Left ventricle myocardium superior (tissue), 1 donor: ENCODE results near the gene BIK. TPM values are rescaled to one million over a fixed set of nuclear protein-coding genes. Genes with fewer than 3 reads are reported as not detected.

Experiments
- ATAC-seq: fragments of 200-7000 bp; cut with Tn5 transposase; one replicate; pipeline ENCODE4 v1.9.1; 2020; ENCODE audit warnings: mild to moderate bottlenecking, moderate library complexity
- DNase-seq: peaks from one replicate; pipeline ENCODE4 v3.0.0-alpha.2; 2020
- intact Hi-C: fragments of 100-400 bp; cut with micrococcal nuclease; formaldehyde crosslinking; loops from one replicate; pipeline ENCODE4 v1.11.0; 2022
- total RNA-seq: library from RNA; stranded (reverse); fragmentation: NEBNext Ultra II Directional; extraction: Animal tissue kit (Norgen Biotek cat#: 25700); gene quantifications from one replicate; pipeline ENCODE4 v1.2.1, GENCODE V29; 2021
- donor health status: DM: no; HTN: yes; CAD: no; lungs with severe emphysema.

The BIK gene
- total RNA-seq, 1 donor from 2014 or later, result not detected

- intact Hi-C loops, result no loop called here
- DNase-seq (peak; percentile 60), ATAC-seq (no peak)
These were observed 44.5 kb downstream of the BIK start for GRCh38 chr22:43154887-43155536.

GRCh38 chr22:43155789-43156188 lies 45.2 kb downstream of the BIK start:
- DNase-seq (no peak), ATAC-seq (no peak)
- intact Hi-C loops, result no loop called here

- intact Hi-C loops, result no loop called here
- DNase-seq, result no peak
- no peak for ATAC-seq
These were observed 45.9 kb downstream of the BIK start for GRCh38 chr22:43156413-43156812.

GRCh38 chr22:43157874-43158546 lies 47.5 kb downstream of the BIK start:
- DNase-seq (no peak), ATAC-seq (no peak)
- intact Hi-C loops, result no loop called here

GRCh38 chr22:43158778-43159483 lies 48.4 kb downstream of the BIK start:
- intact Hi-C loops, result no loop called here
- no peak for DNase-seq
- ATAC-seq, result peak; percentile 23

GRCh38 chr22:43159484-43160178 lies 49.1 kb downstream of the BIK start:
- intact Hi-C loops, result no loop called here
- ATAC-seq, result no peak
- DNase-seq, result no peak

GRCh38 chr22:43160497-43161126 lies 50.1 kb downstream of the BIK start:
- ATAC-seq, result no peak
- no peak for DNase-seq
- intact Hi-C loops, result no loop called here

GRCh38 chr22:43162412-43163150 lies 52.0 kb downstream of the BIK start:
- intact Hi-C loops, result no loop called here
- DNase-seq (no peak), ATAC-seq (no peak)

GRCh38 chr22:43163241-43163795 lies 52.8 kb downstream of the BIK start:
- DNase-seq, result no peak
- intact Hi-C loops, result no loop called here
- no peak for ATAC-seq

- intact Hi-C loops, result no loop called here
- peak; percentile 8 for ATAC-seq
- DNase-seq, result no peak
These were observed 54.1 kb downstream of the BIK start for GRCh38 chr22:43164636-43165035.

GRCh38 chr22:43166132-43166930 lies 55.8 kb downstream of the BIK start:
- intact Hi-C loops, result no loop called here
- ATAC-seq, result no peak

GRCh38 chr22:43167001-43167589 lies 56.5 kb downstream of the BIK start:
- DNase-seq, result no peak
- ATAC-seq, result no peak
- intact Hi-C loops, result no loop called here

More at GRCh38 chr22:43166132-43166930, 55.8 kb downstream of the BIK start:
- no peak for DNase-seq

GRCh38 chr22:43168471-43169309 lies 58.1 kb downstream of the BIK start:
- DNase-seq (no peak), ATAC-seq (peak; percentile 24)
- intact Hi-C loops, result no loop called here

- intact Hi-C loops, result no loop called here
- ATAC-seq, result no peak
- no peak for DNase-seq
These were observed 59.0 kb downstream of the BIK start for GRCh38 chr22:43169310-43170130.

GRCh38 chr22:43170131-43170480 lies 59.6 kb downstream of the BIK start:
- intact Hi-C loops, result no loop called here
- ATAC-seq, result no peak
- DNase-seq, result no peak

- no peak for DNase-seq
- intact Hi-C loops, result no loop called here
These were observed 60.5 kb downstream of the BIK start for GRCh38 chr22:43171019-43171491.

More at GRCh38 chr22:43171019-43171491, 60.5 kb downstream of the BIK start:
- no peak for ATAC-seq
